Raji (cell line): Measurements from ENCODE around the gene CHSY3.

Experiments used
- POLR2A ChIP-seq: IDR thresholded peaks from 2 replicates; pipeline ENCODE4 v1.6.1; 2011; ENCODE audit warnings: low read depth, low read length, control low read depth; ENCODE audit not compliant: insufficient read depth

Gene CHSY3

GRCh38 chr5:129917224-129917623 lies 13.0 kb downstream of the CHSY3 start:
- TF ChIP-seq POLR2A = no peak

DNA sequence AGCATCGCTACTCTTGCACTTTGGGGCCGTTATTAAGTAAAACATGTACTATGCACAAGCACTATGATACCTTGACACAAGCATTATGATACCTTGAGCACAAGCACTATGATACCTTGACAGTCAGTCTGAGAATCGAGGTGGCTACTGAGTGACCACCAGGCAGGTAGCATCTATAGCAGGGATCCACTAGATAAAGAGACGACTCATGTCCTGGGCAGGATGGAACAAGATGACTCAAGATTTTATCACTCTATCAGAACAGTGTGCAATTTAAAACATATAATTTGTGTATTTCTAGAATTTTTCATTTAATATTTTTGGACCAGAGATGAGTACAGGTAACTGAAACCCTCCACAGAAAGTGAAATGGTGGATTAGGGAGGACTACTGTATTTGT lies 16.9 kb downstream of the CHSY3 start:
- TF ChIP-seq POLR2A = no peak

DNA sequence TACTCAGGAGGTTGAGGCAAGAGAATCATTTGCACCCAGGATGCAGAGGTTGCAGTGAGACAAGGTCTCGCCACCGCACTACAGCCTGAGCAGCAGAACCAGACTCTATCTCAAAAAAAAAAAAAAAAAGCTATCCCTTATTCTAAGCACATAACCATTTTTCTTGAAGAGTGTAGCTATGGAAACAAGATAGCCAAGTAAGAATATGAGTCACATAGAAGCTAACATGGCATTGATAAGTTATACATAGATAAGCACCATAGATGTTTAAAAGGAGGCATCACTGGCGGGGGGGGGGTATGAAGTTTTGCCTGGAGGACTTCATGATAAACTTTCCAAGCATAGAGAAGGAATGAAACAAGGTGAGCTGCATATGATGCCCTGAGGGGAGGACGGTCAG lies 26.0 kb downstream of the CHSY3 start:
- TF ChIP-seq POLR2A = no peak

- no peak for TF ChIP-seq POLR2A
These were observed 31.4 kb downstream of the CHSY3 start for GRCh38 chr5:129935626-129936025.

DNA sequence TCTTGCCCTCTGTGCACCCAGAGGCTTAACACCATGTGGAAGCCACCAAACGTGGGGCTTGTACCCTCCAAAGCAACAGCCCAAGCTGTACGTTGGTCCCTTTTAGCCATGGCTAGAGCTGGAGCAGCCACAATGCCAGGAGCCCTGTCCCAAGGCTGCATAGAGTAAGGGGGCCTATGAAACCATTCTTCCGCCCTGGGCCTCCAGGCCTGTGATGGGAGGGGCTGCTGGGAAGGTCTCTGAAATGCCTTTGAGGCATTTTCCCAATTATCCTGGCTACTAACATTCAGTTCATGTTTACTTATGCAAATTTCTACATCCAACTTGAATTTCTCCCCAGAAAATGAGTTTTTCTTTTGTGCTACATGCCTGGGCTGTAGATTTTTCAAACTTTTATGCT lies 33.8 kb downstream of the CHSY3 start:
- TF ChIP-seq POLR2A = no peak

GRCh38 chr5:129943936-129944335 lies 39.7 kb downstream of the CHSY3 start:
- TF ChIP-seq POLR2A = no peak

GRCh38 chr5:129945028-129945427 lies 40.8 kb downstream of the CHSY3 start:
- no peak for TF ChIP-seq POLR2A

DNA sequence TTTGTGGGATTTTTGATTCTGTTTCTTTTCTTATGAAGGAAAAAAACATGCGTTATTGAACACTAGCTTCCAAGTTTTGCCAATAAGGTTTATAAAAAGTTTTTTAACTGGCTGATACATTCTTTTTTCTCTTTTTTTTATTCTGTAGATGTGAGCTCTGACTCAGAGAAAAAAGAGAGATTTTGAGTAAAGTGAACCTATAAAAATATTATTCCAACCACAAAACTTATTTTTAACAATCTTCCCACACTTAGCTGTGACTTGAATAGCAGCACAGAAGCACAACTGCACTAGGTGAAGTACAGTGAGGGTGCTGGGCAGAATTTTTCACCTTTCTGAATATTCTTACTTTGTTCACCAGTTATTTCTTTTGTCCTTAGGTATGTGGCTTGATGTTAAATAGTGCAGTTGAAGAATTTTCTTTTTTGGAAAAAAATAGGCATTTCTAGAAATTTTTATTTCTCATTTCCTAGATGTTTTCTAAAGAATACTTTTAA lies 41.6 kb downstream of the CHSY3 start:
- TF ChIP-seq POLR2A = no peak

DNA sequence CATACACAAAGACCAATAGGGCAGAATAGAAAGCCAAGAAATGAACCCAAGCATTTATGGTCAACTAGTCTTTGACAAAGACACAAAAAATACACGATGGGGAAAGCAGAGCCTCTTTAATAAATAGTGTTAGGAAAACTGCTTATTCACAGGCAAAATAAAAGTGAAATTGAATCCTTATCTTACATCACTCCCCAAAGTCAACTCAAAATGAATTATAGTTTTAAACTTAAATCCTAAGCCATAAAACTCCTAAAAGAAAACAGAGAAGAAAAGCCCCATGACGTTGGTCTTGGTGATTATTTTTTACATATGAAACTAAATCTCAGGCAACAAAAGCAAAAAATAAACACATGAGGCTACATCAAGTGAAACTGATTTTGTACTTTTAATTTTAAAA lies 46.8 kb downstream of the CHSY3 start:
- no peak for TF ChIP-seq POLR2A

GRCh38 chr5:129958581-129958980 lies 54.3 kb downstream of the CHSY3 start:
- no peak for TF ChIP-seq POLR2A

- no peak for TF ChIP-seq POLR2A
These were observed 56.6 kb downstream of the CHSY3 start for GRCh38 chr5:129960831-129961230.

DNA sequence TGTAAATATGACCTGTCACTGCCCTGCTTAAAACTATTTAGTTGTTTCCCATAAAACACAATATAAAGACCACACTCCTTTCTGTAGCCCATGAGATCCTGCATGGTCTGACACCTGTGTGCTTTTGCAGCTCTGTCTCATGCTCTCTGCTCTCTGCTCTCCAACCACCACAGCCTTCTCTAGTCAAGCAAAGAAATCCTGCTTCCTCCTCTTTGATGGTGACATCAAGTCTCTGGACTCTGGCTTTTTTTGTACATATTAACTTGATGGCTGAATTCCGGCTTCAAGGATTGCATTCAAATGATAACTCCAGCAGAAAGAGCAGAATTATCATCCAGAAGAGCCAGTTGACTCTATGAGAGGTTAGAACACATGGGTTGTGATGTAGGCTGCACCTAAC lies 58.2 kb downstream of the CHSY3 start:
- TF ChIP-seq POLR2A = no peak

DNA sequence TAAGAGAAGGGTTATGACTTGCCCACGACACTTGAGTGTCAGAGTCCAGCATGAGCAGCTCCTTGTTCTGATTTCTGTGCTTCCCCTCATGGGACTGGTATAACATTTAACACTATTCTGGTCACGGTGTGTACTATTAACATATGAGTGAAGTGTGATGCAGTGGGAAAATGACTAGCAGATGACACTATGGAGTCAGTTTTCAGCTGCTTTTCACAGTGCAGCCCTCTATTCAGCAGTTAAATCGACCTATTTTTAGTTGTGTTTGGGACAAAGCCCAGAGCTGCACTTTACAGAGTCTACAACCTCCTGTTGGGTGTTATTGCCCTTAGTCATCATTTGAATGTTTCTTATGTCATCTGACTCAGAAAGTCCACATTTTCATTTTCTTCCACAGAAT lies 59.1 kb downstream of the CHSY3 start:
- TF ChIP-seq POLR2A = no peak

- no peak for TF ChIP-seq POLR2A
These were observed 61.8 kb downstream of the CHSY3 start for GRCh38 chr5:129966071-129966470.

- no peak for TF ChIP-seq POLR2A
These were observed 67.4 kb downstream of the CHSY3 start for GRCh38 chr5:129971714-129972113.

GRCh38 chr5:129972465-129973141 lies 68.3 kb downstream of the CHSY3 start:
- no peak for TF ChIP-seq POLR2A
